ENCODE data around the gene WSCD2. TPM values are rescaled to one million over a fixed set of nuclear protein-coding genes. Genes with fewer than 3 reads are reported as not detected.

WSCD2 gene
- total RNA-seq, 1 donor from 2014 or later = 1.4 TPM

- peaks cover 16% of the 10 kb centered on the region for H3K27me3 Mint-ChIP-seq (ENCODE audit: unreplicated experiment)
- TF ChIP-seq CTCF (IDR thresholded peaks at IDR 0.05; ENCODE audit: partially characterized antibody, unreplicated experiment) = no peak
- H3K27ac Mint-ChIP-seq (ENCODE audit: unreplicated experiment) = no peak overlapping the region
- peaks cover 32% of the 10 kb centered on the region for H3K4me1 Mint-ChIP-seq (ENCODE audit: low read depth, unreplicated experiment)
- peaks cover 3% of the 10 kb centered on the region for H3K9me3 Mint-ChIP-seq (ENCODE audit: unreplicated experiment)
- H3K36me3 Mint-ChIP-seq (ENCODE audit: unreplicated experiment) = peaks cover 11% of the 10 kb centered on the region
- no peak for DNase-seq
- peak overlapping the region; percentile 16 for H3K4me3 Mint-ChIP-seq (ENCODE audit: unreplicated experiment)
These were observed 110.3 kb downstream of the WSCD2 start for GRCh38 chr12:108239378-108239777.

GRCh38 chr12:108240027-108240785, 111.1 kb downstream of the WSCD2 start:
- peaks cover 32% of the 10 kb centered on the region for H3K4me1 Mint-ChIP-seq (ENCODE audit: low read depth, unreplicated experiment)
- no peak overlapping the region for H3K27ac Mint-ChIP-seq (ENCODE audit: unreplicated experiment)
- H3K9me3 Mint-ChIP-seq (ENCODE audit: unreplicated experiment) = peaks cover 3% of the 10 kb centered on the region
- peaks cover 16% of the 10 kb centered on the region for H3K27me3 Mint-ChIP-seq (ENCODE audit: unreplicated experiment)
- no peak for TF ChIP-seq CTCF (IDR thresholded peaks at IDR 0.05; ENCODE audit: partially characterized antibody, unreplicated experiment)
- DNase-seq = no peak
- no peak overlapping the region for H3K4me3 Mint-ChIP-seq (ENCODE audit: unreplicated experiment)
- peaks cover 11% of the 10 kb centered on the region for H3K36me3 Mint-ChIP-seq (ENCODE audit: unreplicated experiment)

GRCh38 chr12:108240928-108241327, 111.8 kb downstream of the WSCD2 start:
- peaks cover 3% of the 10 kb centered on the region for H3K9me3 Mint-ChIP-seq (ENCODE audit: unreplicated experiment)
- peaks cover 28% of the 10 kb centered on the region for H3K4me1 Mint-ChIP-seq (ENCODE audit: low read depth, unreplicated experiment)
- no peak overlapping the region for H3K4me3 Mint-ChIP-seq (ENCODE audit: unreplicated experiment)
- H3K27ac Mint-ChIP-seq (ENCODE audit: unreplicated experiment) = no peak overlapping the region
- peaks cover 11% of the 10 kb centered on the region for H3K36me3 Mint-ChIP-seq (ENCODE audit: unreplicated experiment)
- TF ChIP-seq CTCF (IDR thresholded peaks at IDR 0.05; ENCODE audit: partially characterized antibody, unreplicated experiment) = no peak
- peaks cover 14% of the 10 kb centered on the region for H3K27me3 Mint-ChIP-seq (ENCODE audit: unreplicated experiment)
- no peak for DNase-seq

GRCh38 chr12:108241986-108242703, 113.1 kb downstream of the WSCD2 start:
- peak overlapping the region; percentile 87 for H3K27ac Mint-ChIP-seq (ENCODE audit: unreplicated experiment)

More at GRCh38 chr12:108241986-108242703, 113.1 kb downstream of the WSCD2 start:
- no peak for TF ChIP-seq CTCF (IDR thresholded peaks at IDR 0.05; ENCODE audit: partially characterized antibody, unreplicated experiment)
- Mint-ChIP-seq H3K36me3 (ENCODE audit: unreplicated experiment) (peaks cover 15% of the 10 kb centered on the region), H3K9me3 (ENCODE audit: unreplicated experiment) (peaks cover 1% of the 10 kb centered on the region), H3K4me1 (ENCODE audit: low read depth, unreplicated experiment) (peaks cover 21% of the 10 kb centered on the region), H3K4me3 (ENCODE audit: unreplicated experiment) (peak overlapping the region; percentile 54), H3K27me3 (ENCODE audit: unreplicated experiment) (peaks cover 15% of the 10 kb centered on the region)
- peak; percentile 56 for DNase-seq
